Suprapubic skin (tissue), 4 donors: Measurements from ENCODE around the gene SQSTM1. TPM values are rescaled to one million over a fixed set of nuclear protein-coding genes. Genes with fewer than 3 reads are reported as not detected.

Experiments
- DNase-seq, 2 donors: peaks; one replicate each; pipeline ENCODE4 v3.0.0-alpha.2; 2019; ENCODE audit warnings: low spot score in 2 of 2
- H3K27ac ChIP-seq: fragments of 200-600 bp; sonication (generic); one replicate; pipeline ENCODE4 v1.5.1; 2019
- H3K27me3 ChIP-seq: fragments of 200-600 bp; sonication (generic); one replicate; pipeline ENCODE4 v1.5.1; 2019
- H3K36me3 ChIP-seq: fragments of 200-600 bp; sonication (generic); one replicate; pipeline ENCODE4 v1.5.1; 2019
- H3K4me1 ChIP-seq: fragments of 200-600 bp; sonication (generic); one replicate; pipeline ENCODE4 v1.5.1; 2019
- H3K4me3 ChIP-seq: fragments of 200-600 bp; sonication (generic); one replicate; pipeline ENCODE4 v1.5.1; 2019; ENCODE audit warnings: mild to moderate bottlenecking
- H3K9me3 ChIP-seq: fragments of 200-600 bp; sonication (generic); one replicate; pipeline ENCODE4 v1.5.1; 2019
- CTCF ChIP-seq, 2 donors: fragments of 200-600 bp in 1 of 2; fragments of 450-650 bp in 1 of 2; sonication (generic) in 1 of 2; IDR thresholded peaks; one replicate each; pipeline ENCODE4 v1.5.1; 2016 to 2019; ENCODE audit warnings: antibody characterized with exemption in 2 of 2, mild to moderate bottlenecking in 1 of 2, moderate library complexity in 1 of 2
- EP300 ChIP-seq: sonication (generic); formaldehyde crosslinking; IDR thresholded peaks from one replicate; pipeline ENCODE4 v1.6.1; 2017; ENCODE audit warnings: antibody characterized with exemption
- POLR2A ChIP-seq, 2 donors: fragments of 450-650 bp; IDR thresholded peaks; one replicate each; pipeline ENCODE4 v1.6.1; 2017; ENCODE audit warnings: antibody characterized with exemption in 2 of 2, mild to moderate bottlenecking in 2 of 2, moderate library complexity in 2 of 2
- POLR2AphosphoS5 ChIP-seq, 3 donors: sonication (generic); formaldehyde crosslinking; IDR thresholded peaks; one replicate each; pipeline ENCODE4 v1.6.1; 2017; ENCODE audit warnings: antibody characterized with exemption in 3 of 3
- WGBS: methylation state at CpG from one replicate; pipeline ENCODE4 v1.1.5; 2018; 5-methylcytosine and 5-hydroxymethylcytosine counted together
- total RNA-seq, 4 donors: library from RNA; depleted of rRNA; stranded (reverse); fragments of >200 nt; gene quantifications; one replicate each; pipeline ENCODE4 v1.1.0, GENCODE V29; 2016

The SQSTM1 gene
- total RNA-seq, 4 donors from 2014 or later = 183 to 282 (median 265) TPM

GRCh38 chr5:179791881-179792611 is 28.7 kb upstream of the SQSTM1 start:
- 57% methylated on average over 9 of the region's 15 CpGs for WGBS
- H3K9me3 ChIP-seq = no peaks in the 10 kb centered on the region
- H3K4me3 ChIP-seq = no peak overlapping the region
- H3K27me3 ChIP-seq = no peaks in the 10 kb centered on the region
- peaks cover 49% of the 10 kb centered on the region for H3K4me1 ChIP-seq
- TF ChIP-seq EP300 (no peak), POLR2A (IDR thresholded peaks at IDR 0.05) (no peak), POLR2AphosphoS5 (IDR thresholded peaks at IDR 0.05) (no peak), CTCF (IDR thresholded peaks at IDR 0.05) (no peak)
- no peaks in the 10 kb centered on the region for H3K36me3 ChIP-seq
- H3K27ac ChIP-seq = peak overlapping the region; percentile 48
- no peak for DNase-seq

- Histone ChIP-seq H3K9me3 (no peaks in the 10 kb centered on the region), H3K27me3 (no peaks in the 10 kb centered on the region), H3K4me3 (no peak overlapping the region), H3K27ac (peak overlapping the region; percentile 48), H3K4me1 (peaks cover 57% of the 10 kb centered on the region), H3K36me3 (peaks cover 6% of the 10 kb centered on the region)
- DNase-seq = peak in 1 of 2 donors; percentile 70
- no peak for TF ChIP-seq POLR2AphosphoS5 (IDR thresholded peaks at IDR 0.05)
- no peak for TF ChIP-seq EP300
- no peak for TF ChIP-seq POLR2A (IDR thresholded peaks at IDR 0.05)
- no peak for TF ChIP-seq CTCF (IDR thresholded peaks at IDR 0.05)
- 80% methylated on average over 1 of the region's 24 CpGs for WGBS
Measured at GRCh38 chr5:179792612-179793467, 27.9 kb upstream of the SQSTM1 start.

- 9% methylated on average over 6 of the region's 19 CpGs for WGBS
- peaks cover 57% of the 10 kb centered on the region for H3K4me1 ChIP-seq
- peak within 1 kb of the TSS; percentile 69 for H3K4me3 ChIP-seq
- TF ChIP-seq POLR2AphosphoS5 (IDR thresholded peaks at IDR 0.05) (no peak), EP300 (no peak), CTCF (IDR thresholded peaks at IDR 0.05) (no peak), POLR2A (IDR thresholded peaks at IDR 0.05) (no peak)
- H3K9me3 ChIP-seq = no peaks in the 10 kb centered on the region
- peak; percentile 90 for DNase-seq
- peak within 1 kb of the TSS; percentile 48 for H3K27ac ChIP-seq
- H3K27me3 ChIP-seq = no peaks in the 10 kb centered on the region
- peaks cover 14% of the 10 kb centered on the region for H3K36me3 ChIP-seq
Measured at GRCh38 chr5:179793468-179794139, 27.1 kb upstream of the SQSTM1 start, which contains the start of gene LTC4S. Gene LTC4S, plus strand, starts transcription at chr5:179793986. Its CDS starts 95 bp downstream, at chr5:179794081.

GRCh38 chr5:179794171-179794570 is 26.5 kb upstream of the SQSTM1 start:
- WGBS = 20% methylated on average over 1 of the region's 3 CpGs

More at GRCh38 chr5:179794171-179794570, 26.5 kb upstream of the SQSTM1 start:
- H3K27me3 ChIP-seq = no peaks in the 10 kb centered on the region
- peak overlapping the region; percentile 69 for H3K4me3 ChIP-seq
- peak in 1 of 2 donors; percentile 66 for DNase-seq
- H3K27ac ChIP-seq = peak overlapping the region; percentile 44
- TF ChIP-seq POLR2A (IDR thresholded peaks at IDR 0.05) (no peak), POLR2AphosphoS5 (IDR thresholded peaks at IDR 0.05) (no peak), CTCF (IDR thresholded peaks at IDR 0.05) (no peak), EP300 (no peak)
- H3K9me3 ChIP-seq = no peaks in the 10 kb centered on the region
- peaks cover 57% of the 10 kb centered on the region for H3K4me1 ChIP-seq
- H3K36me3 ChIP-seq = peaks cover 20% of the 10 kb centered on the region
